HG02588 (cell line): Measurements from ENCODE around the gene RBM33.

Source experiments
- ATAC-seq: cut with Tn5 transposase; IDR thresholded peaks from one replicate; pipeline ENCODE4 v1.9.1; 2021; ENCODE audit warnings: mild to moderate bottlenecking, moderate library complexity; ENCODE audit not compliant: unreplicated experiment

RBM33 gene

DNA sequence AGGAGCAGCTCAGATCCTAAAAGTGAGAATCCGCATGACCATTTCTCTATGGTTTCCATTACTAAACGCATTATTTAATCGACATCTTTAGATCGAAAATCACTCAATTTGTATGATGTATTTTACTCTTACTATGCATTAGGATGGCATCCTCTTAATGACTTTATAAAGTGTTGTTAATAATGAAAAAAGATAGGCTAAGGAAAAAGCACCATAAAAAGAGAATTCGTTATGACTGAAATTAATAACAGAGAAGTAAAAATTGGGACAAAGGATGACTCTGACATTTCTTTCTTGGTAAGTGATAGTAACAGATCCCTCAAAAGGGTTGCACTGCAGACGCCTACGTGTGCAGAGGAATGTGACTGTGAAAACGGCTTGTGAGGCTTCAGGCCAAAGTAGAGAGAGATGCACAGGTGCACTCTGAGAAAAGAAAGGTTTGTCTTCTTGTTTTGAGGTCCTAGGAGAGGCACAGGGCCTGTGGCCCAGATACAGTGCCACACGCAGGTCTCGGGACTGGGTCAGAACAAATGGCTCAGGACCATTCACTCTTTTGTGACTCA, 23.0 kb upstream of the RBM33 start:
- no peak for ATAC-seq

DNA sequence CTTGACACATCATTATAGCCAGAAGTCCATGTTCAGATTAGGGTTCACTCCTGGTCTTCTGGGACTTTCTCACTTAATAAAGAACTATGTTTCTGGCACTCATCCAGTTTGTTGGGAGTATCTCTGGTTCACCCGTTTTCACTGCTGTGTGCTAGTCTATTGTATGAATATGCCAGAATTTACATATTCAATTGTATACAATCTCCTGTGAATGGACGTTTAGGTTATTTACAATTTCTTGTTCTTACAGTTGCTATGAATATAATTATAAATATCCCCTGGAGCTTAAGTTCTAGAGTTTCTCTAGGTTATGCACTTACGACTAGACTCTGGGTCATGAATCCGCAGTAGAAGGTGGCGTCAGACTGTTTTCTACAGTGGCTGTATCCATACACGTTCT, 20.0 kb upstream of the RBM33 start:
- ATAC-seq: no peak

- ATAC-seq: no peak
Observed at GRCh38 chr7:155625557-155625956, 18.9 kb upstream of the RBM33 start.

GRCh38 chr7:155629171-155629570, 15.3 kb upstream of the RBM33 start:
- no peak for ATAC-seq

DNA sequence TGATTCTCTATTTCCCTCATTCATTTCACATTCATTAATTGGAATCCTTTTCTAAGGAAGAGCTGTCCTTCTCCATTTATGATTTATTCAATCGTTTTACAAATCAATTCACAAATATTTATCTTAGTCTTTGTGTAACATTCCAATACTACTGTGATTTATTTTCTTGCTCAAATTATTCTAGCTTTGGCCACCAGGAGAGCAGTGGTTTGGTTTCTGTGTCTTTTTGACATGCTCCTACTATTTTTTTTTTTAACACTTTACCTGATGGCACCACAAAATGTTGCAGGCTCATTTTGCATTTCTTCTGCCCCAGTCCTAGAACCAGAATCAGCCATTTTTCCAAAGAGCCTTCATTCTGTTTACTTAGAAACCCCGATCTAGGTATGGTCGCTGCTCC, 13.3 kb upstream of the RBM33 start:
- no peak for ATAC-seq

- ATAC-seq: no peak
Observed at GRCh38 chr7:155635817-155636216, 8.6 kb upstream of the RBM33 start.

DNA sequence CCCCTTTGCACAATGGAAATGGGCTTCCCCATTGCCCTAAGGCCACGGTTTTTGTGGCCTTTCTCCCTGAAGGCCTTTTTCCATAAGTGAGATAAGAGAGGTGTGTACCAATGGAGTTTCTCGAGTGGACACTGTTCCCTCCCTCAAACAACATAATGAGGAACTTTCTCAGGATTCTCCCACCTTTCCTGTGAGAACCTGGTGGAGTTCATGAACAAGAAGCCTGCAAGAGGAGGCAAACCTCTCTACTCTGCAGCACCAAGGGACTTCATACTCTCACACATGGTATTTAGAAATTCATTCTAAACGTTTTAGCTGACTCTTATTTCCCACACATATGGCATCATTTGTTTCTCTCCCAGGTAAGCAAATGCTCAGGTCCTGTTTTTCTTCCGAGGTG, 7.3 kb upstream of the RBM33 start:
- ATAC-seq: no peak

DNA sequence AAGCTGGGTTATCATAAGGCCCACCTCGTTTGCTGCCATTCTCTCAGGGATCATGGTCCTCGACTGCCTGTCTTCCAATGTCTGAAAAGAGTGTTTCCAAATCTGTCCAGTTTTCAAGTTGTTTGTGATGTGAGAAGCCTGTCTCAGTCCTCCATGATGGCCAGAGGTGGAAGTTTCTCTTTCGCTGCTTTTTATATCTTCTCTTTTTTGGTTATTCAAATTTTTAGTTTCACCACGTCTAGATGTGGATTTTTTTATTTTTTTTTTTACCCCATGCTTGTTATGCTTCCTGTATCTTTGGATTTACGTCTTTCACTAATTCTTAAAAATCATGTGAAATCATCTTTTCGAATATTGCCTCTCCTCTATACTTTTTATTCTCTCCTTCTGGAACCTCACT, 6.1 kb upstream of the RBM33 start:
- no peak for ATAC-seq

DNA sequence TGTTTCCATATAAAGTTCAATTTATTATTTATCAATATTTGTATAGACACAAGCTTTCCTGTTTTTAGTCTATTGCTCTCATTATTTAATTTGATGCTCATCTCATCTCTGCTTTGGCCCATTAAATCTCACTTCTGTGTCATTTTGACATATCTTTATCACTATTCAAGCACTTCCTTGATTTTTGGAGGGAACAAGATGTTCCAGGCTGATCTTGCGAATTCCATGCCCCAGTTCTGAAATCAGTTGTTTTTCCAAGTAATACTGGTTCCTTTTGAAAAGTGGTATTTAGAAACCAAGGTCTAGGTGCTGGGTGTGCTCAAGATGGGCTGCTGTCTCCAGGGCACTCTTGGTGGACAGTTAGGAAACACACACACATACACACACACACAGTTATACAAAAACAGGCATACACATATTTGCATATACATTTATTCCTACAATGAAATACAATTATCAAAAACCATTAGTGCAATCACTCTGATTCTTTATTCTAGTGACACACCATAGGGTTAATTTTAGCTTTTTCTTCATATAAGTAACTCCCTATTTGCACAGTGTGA, 4.4 kb upstream of the RBM33 start:
- ATAC-seq: no peak

- ATAC-seq: no peak
Observed at GRCh38 chr7:155640629-155641028, 3.8 kb upstream of the RBM33 start.

DNA sequence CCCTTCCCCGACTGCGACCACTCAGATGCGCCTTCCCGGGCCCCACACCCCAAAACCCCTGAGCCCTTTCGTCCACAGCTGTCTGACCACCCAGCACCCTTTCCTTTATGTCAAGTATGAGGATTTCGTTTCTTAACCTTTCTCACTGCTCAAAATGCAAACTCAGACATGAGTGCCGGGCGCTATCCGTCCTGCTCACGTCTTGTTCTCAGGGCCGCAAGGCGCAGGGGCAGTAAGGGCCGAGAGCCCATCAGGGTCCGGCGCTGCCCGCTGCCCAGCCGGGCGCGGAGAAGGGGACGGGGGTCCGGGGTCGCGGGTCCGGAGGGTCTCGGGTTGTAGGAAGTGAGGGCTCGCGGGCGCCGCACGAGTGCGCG, 670 bp upstream of the RBM33 start:
- ATAC-seq: peak; percentile 1

- ATAC-seq: peak; percentile 27
Observed at GRCh38 chr7:155644971-155645509, 579 bp downstream of the RBM33 start.

DNA sequence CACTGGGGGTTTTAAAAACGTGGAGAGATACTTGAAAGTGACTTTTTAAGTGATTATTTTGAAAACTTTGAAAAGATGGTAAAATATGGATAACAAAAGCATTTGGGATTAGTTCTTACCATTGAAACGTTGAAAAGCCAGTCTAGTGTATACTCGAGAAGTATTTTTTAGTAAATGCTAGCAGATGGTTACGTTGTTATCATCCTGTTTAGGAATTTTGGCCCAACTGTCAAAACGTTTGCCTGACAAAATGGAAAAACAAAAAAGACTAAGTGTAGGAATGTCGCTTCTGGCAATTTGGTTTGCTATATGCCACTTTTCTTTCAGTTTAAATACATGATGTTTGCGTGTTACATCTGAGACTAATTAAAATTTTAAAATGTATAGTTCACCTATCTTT, 1.2 kb downstream of the RBM33 start:
- ATAC-seq: no peak

GRCh38 chr7:155646669-155647068, 2.2 kb downstream of the RBM33 start:
- ATAC-seq: no peak

- no peak for ATAC-seq
Observed at GRCh38 chr7:155647302-155647701, 2.8 kb downstream of the RBM33 start.

DNA sequence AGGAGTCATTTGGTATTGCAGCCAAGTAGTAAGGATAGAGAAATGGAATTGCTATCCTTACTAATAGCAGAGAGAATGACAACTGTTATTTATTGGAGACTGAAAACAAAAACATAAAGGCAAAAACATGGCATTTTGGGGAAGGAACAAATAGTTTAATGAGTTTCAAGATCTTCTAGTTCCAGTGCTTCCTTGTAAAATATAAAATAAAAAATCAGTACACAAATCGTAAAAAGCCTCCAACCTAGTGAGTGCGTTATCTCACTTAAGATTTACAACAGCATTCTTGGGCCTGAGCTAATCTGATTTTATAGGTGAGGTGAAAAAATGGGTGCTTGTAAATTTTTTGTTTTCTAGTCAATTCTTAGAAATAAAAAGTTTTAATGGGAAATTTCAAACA, 3.3 kb downstream of the RBM33 start:
- ATAC-seq: no peak

DNA sequence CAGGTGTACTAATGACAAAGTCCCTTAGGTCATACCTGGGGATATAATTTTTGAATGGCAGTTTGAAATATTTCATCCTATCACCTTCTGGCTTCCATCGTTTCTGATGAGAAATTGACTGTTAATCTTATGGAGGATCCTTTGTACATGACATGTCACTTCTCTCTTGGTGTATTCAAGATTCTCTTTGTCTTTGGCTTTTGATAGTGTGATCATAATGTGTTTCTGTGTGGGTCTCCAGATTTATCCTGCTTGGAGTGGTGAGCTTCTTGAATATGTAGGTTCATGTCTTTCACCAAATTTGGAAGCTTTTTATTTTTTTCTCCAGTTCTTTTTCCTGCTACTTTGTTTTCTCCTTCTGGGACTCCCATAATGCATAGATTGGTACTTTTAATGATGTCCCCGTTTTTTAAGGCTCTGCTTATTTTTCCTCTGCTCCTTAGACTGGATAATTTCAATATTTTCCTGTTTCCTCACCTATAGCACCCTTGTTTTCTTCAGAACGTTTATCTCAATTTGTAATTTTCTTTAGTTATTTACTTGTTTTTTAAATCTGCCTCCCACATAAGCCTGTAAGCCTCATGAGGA, 4.4 kb downstream of the RBM33 start:
- ATAC-seq: no peak

DNA sequence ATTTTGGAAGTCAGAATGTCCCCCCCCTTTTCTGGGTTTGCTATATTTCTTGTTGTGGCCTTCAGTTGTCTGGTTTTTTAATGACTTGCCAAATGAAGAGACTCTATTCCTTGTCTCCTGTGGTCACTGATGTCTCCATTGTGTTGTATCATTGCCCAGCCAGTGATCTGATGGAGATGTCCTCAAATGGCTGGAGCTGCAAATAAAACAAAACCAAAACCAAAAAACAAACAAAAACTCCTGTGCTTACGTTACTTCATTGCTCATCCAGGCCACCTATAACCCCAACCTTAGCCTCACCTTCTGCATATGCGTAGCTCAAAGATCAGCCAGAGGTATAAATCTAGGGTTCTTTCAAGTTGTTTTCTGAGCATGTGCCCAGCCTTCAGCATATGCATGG, 5.1 kb downstream of the RBM33 start:
- no peak for ATAC-seq

DNA sequence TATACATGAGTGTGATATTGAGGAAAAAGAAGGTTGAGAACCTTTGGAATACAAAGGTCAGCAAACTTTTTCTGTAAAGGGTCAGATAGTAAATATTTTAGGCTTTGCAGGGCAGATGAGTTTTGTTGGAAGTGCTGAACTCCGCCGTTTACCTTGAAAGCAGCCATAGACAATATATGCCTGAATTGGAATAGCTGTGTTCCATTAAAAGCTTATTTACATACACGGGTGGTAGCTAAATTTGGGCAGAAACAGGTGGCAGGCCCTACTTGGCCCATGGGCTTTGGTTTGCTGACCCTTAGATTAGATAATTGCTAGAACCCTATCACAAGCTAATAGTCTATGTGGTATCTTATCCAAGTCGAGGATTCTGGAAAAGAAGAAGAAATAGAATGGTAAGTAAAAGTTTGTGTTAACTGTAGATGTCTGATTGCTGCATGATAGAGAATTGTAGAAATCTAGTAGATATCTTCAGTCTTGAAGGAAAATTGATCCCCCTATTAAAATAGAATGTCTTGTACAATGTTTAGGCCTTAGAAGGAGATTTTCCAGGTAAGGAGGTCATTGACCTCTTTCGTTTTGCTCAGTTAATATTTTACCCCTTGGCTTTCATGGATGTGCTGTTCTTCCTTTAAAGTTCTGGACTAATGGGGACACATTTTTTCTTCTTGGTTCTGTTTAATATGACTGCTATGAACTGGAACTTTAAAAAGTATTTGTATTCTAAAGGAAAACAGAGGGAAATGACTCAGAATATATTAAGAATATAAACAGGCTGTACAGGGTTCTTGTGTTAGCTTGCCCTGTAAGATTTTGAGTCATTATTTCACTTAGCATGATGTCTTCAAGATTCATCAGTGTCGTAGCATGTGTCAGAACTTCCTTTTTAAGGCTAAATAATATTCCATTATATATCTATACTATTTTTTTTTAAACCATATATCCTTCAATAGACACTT, 8.0 kb downstream of the RBM33 start:
- no peak for ATAC-seq

DNA sequence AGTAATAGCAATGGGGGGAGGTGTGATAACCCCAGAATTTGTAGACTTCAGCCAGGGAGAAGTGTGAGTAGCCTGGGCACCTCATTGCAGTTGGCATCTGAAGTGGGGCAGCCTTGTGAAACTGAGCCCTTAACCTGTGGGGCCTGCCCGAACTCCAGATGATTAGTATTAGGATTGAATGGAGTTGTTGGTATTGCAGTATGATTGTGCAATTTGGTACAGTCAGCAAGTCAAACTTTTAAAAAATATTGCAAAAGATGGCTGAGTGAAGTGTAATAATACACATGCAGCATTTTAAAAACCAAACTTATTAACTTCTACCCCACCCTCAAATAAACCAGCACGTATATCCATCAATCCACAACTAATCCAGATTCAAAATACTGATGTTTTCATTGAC, 9.3 kb downstream of the RBM33 start:
- no peak for ATAC-seq

GRCh38 chr7:155656891-155657290, 12.4 kb downstream of the RBM33 start:
- no peak for ATAC-seq
